ENCODE measurements around the gene DAPK2.

DNA sequence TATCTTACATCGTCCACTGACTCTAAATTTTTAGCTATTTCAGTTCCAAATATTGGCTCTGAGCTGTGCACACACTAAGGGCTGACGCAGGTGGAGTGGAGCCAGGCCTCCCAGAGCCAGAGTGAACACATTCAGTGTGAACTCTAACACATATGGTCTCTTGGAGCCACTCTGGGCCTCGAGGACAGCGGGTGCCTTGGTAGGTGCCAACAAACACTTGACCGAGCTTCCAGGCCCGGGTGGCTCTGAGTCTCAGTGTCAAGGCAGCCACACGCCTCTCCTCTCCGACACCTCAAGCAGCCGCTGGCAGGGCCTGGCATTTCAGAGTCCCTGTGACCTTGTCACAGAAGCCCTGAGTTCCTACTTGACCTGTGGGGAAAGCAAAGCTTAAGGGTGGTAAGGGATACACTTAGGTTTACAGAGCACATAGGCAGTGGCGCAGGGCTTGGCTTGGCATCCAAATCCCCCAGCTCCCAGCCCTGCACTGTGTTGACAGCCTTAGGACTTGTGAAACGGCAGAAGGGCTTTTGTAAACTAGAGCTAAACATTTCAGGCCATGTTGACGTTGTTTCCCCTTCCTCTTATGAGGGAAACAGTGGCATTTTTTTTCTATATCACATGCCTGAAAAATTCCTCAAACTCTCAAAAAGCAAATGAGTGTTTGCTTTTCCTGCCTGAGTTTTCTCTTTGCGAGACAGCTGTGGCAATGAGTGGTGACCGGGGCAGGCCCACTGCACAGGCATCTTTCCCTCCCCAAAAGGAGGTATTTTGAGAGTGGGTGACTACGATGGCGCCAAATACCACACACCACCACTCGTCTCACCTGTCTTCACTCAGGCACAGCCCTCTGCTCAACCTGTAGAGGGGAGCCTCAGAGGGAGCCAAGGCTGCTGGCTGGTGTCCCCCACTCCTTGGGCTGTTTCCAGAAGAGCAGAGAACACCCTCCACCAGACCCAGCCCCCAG lies 60.8 kb downstream of the DAPK2 start:
- TF ChIP-seq CTCF (conservative IDR thresholded peaks at IDR 0.05; ENCODE audit: low read depth, low read length): no peak
- no peak for TF ChIP-seq EZH2phosphoT487 (IDR thresholded peaks at IDR 0.05; ENCODE audit: borderline replicate concordance, low read length)
- no peak for TF ChIP-seq EZH2 (IDR thresholded peaks at IDR 0.05; ENCODE audit: low read length, unreplicated experiment)
